Measurements from ENCODE around the gene C2CD2L. TPM values are rescaled to one million over a fixed set of nuclear protein-coding genes. Genes with fewer than 3 reads are reported as not detected.

The C2CD2L gene
- total RNA-seq, 2 experiments from 2014 or later: 10.6 to 19.0 TPM

DNA sequence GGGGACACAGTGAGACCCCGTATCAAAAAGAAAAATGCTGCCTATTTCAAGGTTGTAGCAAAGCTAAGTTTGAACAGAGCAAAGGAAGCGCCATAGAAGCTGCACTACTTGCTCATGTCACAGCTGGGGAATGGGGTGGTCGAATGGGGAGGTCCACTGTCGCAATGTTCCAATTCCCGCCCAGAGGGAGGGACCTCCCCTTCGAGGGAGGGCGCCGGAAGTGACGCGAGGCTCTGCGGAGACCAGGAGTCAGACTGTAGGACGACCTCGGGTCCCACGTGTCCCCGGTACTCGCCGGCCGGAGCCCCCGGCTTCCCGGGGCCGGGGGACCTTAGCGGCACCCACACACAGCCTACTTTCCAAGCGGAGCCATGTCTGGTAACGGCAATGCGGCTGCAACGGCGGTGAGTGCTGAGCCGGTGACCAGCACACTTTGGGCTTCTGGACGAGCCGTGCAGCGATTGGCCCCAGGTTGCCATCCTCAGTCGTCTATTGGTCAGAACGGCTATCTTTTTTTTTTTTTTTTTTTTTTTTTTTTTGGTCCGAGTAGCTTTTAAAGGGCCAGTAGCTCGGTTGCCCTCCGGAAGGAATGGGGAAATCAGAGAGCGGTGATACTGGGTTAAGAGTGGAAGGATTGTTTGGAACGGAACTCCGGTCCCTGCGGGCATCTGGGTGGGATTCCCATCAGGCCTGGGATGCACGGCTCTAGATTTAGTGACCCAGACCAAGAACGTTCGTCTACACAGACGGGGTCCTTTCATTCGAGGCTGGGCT is 22.3 kb upstream of the C2CD2L start, which contains the start of gene HMBS:
HMBS (plus strand) TSS at position 219 of the 774 bp plus-strand sequence; CDS start at position 372, 153 bp downstream.
- DNase-seq (ENCODE audit: low spot score): peak; percentile 95
- peaks cover 12% of the 10 kb centered on the region; the same call in 1 of the 2 replicates for H3K79me2 ChIP-seq (ENCODE audit: insufficient read depth, low read depth, low read length)
- peak within 1 kb of the TSS; percentile 82 for H3K4me2 ChIP-seq (ENCODE audit: low read length)
- peak within 1 kb of the TSS; percentile 78 for H2AFZ ChIP-seq (ENCODE audit: low read length)
- BruUV-seq (replicated peaks): no TSS peak
- ChIA-PET POLR2A (interaction anchor here (0.5 to 4.5 kb wide), 20 partner anchors 11 to 326 kb away, joined by 3 to 39 read pairs (median 4); partner anchors contain the start of genes C2CD2L, DPAGT1 and VPS11), CTCF (ENCODE audit: unreplicated experiment) (interaction anchor here (0.6 kb wide), 2 partner anchors 9 to 300 kb away, joined by 3 read pairs; no protein-coding TSS in a partner anchor)
- no peaks in the 10 kb centered on the region for H4K20me1 ChIP-seq (ENCODE audit: insufficient read depth, low read length)
- no peaks in the 10 kb centered on the region for H3K9me3 ChIP-seq (ENCODE audit: low read length)
- H3K4me1 ChIP-seq (ENCODE audit: insufficient read depth, low read length, poor library complexity, severe bottlenecking): peaks cover 29% of the 10 kb centered on the region
- intact Hi-C loops (cut with micrococcal nuclease; ENCODE audit: unreplicated experiment): loop anchor here (1.0 kb wide), 1 partner anchor 18 kb away; the partner anchor contains the start of gene VPS11
- peak within 1 kb of the TSS; percentile 66 for H3K27ac ChIP-seq (ENCODE audit: low read depth, low read length, poor library complexity, severe bottlenecking)
- no peaks in the 10 kb centered on the region for H3K9me2 ChIP-seq (ENCODE audit: insufficient read depth, low read length)
- peaks cover 27% of the 10 kb centered on the region for H3K36me3 ChIP-seq (ENCODE audit: insufficient read depth, low read length)
- peak within 1 kb of the TSS; percentile 77 for H3K4me3 ChIP-seq (ENCODE audit: low read depth, low read length, poor library complexity, severe bottlenecking)
- TF ChIP-seq, protein P1, sequence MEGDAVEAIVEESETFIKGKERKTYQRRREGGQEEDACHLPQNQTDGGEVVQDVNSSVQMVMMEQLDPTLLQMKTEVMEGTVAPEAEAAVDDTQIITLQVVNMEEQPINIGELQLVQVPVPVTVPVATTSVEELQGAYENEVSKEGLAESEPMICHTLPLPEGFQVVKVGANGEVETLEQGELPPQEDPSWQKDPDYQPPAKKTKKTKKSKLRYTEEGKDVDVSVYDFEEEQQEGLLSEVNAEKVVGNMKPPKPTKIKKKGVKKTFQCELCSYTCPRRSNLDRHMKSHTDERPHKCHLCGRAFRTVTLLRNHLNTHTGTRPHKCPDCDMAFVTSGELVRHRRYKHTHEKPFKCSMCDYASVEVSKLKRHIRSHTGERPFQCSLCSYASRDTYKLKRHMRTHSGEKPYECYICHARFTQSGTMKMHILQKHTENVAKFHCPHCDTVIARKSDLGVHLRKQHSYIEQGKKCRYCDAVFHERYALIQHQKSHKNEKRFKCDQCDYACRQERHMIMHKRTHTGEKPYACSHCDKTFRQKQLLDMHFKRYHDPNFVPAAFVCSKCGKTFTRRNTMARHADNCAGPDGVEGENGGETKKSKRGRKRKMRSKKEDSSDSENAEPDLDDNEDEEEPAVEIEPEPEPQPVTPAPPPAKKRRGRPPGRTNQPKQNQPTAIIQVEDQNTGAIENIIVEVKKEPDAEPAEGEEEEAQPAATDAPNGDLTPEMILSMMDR (conservative IDR thresholded peaks at IDR 0.05; ENCODE audit: low read length): no peak
- TF ChIP-seq EZH2phosphoT487 (IDR thresholded peaks at IDR 0.05; ENCODE audit: borderline replicate concordance, low read depth, low read length): no peak

DNA sequence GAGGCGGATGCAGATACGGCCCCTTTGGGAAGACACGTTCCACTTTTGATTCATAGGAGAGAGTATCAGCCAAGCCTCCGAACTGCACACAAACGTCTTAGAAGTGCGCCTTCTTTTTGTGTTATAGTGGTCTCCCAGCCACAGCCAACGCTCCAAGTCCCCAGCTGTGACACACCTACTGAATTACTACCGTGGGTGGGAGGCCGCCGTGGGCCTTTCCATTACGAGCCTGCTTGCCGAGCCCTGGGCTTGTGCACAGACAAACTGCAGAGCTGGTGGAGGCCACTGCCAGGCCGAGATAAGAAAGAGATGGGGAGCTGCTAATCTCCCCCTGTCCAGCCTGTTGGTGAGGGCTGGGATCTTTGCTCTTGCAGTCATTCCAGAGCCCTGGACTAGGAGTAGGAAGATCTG is 21.7 kb upstream of the C2CD2L start:
- H3K27ac ChIP-seq (ENCODE audit: low read depth, low read length, poor library complexity, severe bottlenecking): peak overlapping the region; percentile 66
- BruUV-seq (replicated peaks): TSS peak; percentile 89
- H3K36me3 ChIP-seq (ENCODE audit: insufficient read depth, low read length): peaks cover 23% of the 10 kb centered on the region
- TF ChIP-seq, protein P1 (conservative IDR thresholded peaks at IDR 0.05; ENCODE audit: low read length): no peak
- no peak for TF ChIP-seq EZH2phosphoT487 (IDR thresholded peaks at IDR 0.05; ENCODE audit: borderline replicate concordance, low read depth, low read length)
- H2AFZ ChIP-seq (ENCODE audit: low read length): peak overlapping the region; percentile 39; the same call in 1 of the 2 replicates
- intact Hi-C loops (cut with micrococcal nuclease; ENCODE audit: unreplicated experiment): no loop called here
- H3K4me2 ChIP-seq (ENCODE audit: low read length): peak overlapping the region; percentile 82
- no peaks in the 10 kb centered on the region for H3K9me2 ChIP-seq (ENCODE audit: insufficient read depth, low read length)
- H3K4me1 ChIP-seq (ENCODE audit: insufficient read depth, low read length, poor library complexity, severe bottlenecking): peaks cover 34% of the 10 kb centered on the region
- peak overlapping the region; percentile 77 for H3K4me3 ChIP-seq (ENCODE audit: low read depth, low read length, poor library complexity, severe bottlenecking)
- no peaks in the 10 kb centered on the region for H4K20me1 ChIP-seq (ENCODE audit: insufficient read depth, low read length)
- ChIA-PET POLR2A (interaction anchor here (0.5 to 4.5 kb wide), 16 partner anchors 10 to 142 kb away, joined by 3 to 39 read pairs (median 4); partner anchors contain the start of genes C2CD2L, DPAGT1 and VPS11), CTCF (ENCODE audit: unreplicated experiment) (interaction anchor here (0.6 kb wide), 1 partner anchor 300 kb away, joined by 3 read pairs; no protein-coding TSS in a partner anchor)
- no peaks in the 10 kb centered on the region for H3K9me3 ChIP-seq (ENCODE audit: low read length)
- no peak for DNase-seq (ENCODE audit: low spot score)
- H3K79me2 ChIP-seq (ENCODE audit: insufficient read depth, low read depth, low read length): peaks cover 12% of the 10 kb centered on the region; the same call in 1 of the 2 replicates
